ENCODE measurements around the gene CASZ1. TPM values are rescaled to one million over a fixed set of nuclear protein-coding genes. Genes with fewer than 3 reads are reported as not detected.
A peak's percentile ranks its signal among the peaks of the same experiment; 100 is the strongest.

Gene CASZ1
- total RNA-seq, 1 donor from 2014 or later, result 50.3 TPM

- intact Hi-C loops (cut with DNase I), result no loop called here
- no peak for ATAC-seq (ENCODE audit: poor library complexity)
- peak; percentile 12 for DNase-seq
Measured at GRCh38 chr1:10630661-10631120, 165.8 kb downstream of the CASZ1 start.

- intact Hi-C loops (cut with DNase I), result no loop called here
- DNase-seq, result peak; percentile 33
- ATAC-seq (ENCODE audit: poor library complexity), result no peak
Measured at GRCh38 chr1:10629816-10630571, 166.5 kb downstream of the CASZ1 start.

- intact Hi-C loops (cut with DNase I), result no loop called here
- peak; percentile 30 for DNase-seq
- peak; percentile 3 for ATAC-seq (ENCODE audit: poor library complexity)
Measured at GRCh38 chr1:10629091-10629815, 167.2 kb downstream of the CASZ1 start.

- DNase-seq, result peak; percentile 83
- intact Hi-C loops (cut with DNase I), result no loop called here
- peak; percentile 89 for ATAC-seq (ENCODE audit: poor library complexity)
Measured at GRCh38 chr1:10628685-10629084, 167.8 kb downstream of the CASZ1 start.

GRCh38 chr1:10626791-10627410 is 169.5 kb downstream of the CASZ1 start:
- intact Hi-C loops (cut with DNase I), result no loop called here
- DNase-seq (peak; percentile 15), ATAC-seq (ENCODE audit: poor library complexity) (no peak)

- DNase-seq (peak; percentile 10), ATAC-seq (ENCODE audit: poor library complexity) (no peak)
- intact Hi-C loops (cut with DNase I), result no loop called here
Measured at GRCh38 chr1:10626131-10626731, 170.2 kb downstream of the CASZ1 start.

- ATAC-seq (ENCODE audit: poor library complexity), result no peak
- intact Hi-C loops (cut with DNase I), result no loop called here
- DNase-seq, result peak; percentile 10
Measured at GRCh38 chr1:10625554-10625953, 170.9 kb downstream of the CASZ1 start.

GRCh38 chr1:10625076-10625475 is 171.4 kb downstream of the CASZ1 start:
- intact Hi-C loops (cut with DNase I), result no loop called here
- peak; percentile 29 for DNase-seq
- ATAC-seq (ENCODE audit: poor library complexity), result no peak

GRCh38 chr1:10624256-10625050 is 172.0 kb downstream of the CASZ1 start:
- DNase-seq (peak; percentile 33), ATAC-seq (ENCODE audit: poor library complexity) (no peak)
- intact Hi-C loops (cut with DNase I), result no loop called here

GRCh38 chr1:10623686-10624145 is 172.7 kb downstream of the CASZ1 start:
- no peak for ATAC-seq (ENCODE audit: poor library complexity)
- DNase-seq, result peak; percentile 18
- intact Hi-C loops (cut with DNase I), result no loop called here

GRCh38 chr1:10622910-10623685 is 173.3 kb downstream of the CASZ1 start:
- DNase-seq, result peak; percentile 25
- no peak for ATAC-seq (ENCODE audit: poor library complexity)
- intact Hi-C loops (cut with DNase I), result no loop called here

GRCh38 chr1:10621906-10622305 is 174.5 kb downstream of the CASZ1 start:
- ATAC-seq (ENCODE audit: poor library complexity) (no peak), DNase-seq (peak; percentile 24)
- intact Hi-C loops (cut with DNase I), result no loop called here

GRCh38 chr1:10620776-10621175 is 175.7 kb downstream of the CASZ1 start:
- intact Hi-C loops (cut with DNase I), result no loop called here
- no peak for ATAC-seq (ENCODE audit: poor library complexity)
- DNase-seq, result peak; percentile 10

GRCh38 chr1:10617931-10618885 is 178.2 kb downstream of the CASZ1 start:
- ATAC-seq (ENCODE audit: poor library complexity) (no peak), DNase-seq (peak; percentile 27)
- intact Hi-C loops (cut with DNase I), result no loop called here

GRCh38 chr1:10617318-10617717 is 179.1 kb downstream of the CASZ1 start:
- DNase-seq (no peak), ATAC-seq (ENCODE audit: poor library complexity) (no peak)
- intact Hi-C loops (cut with DNase I), result no loop called here

- DNase-seq (no peak), ATAC-seq (ENCODE audit: poor library complexity) (no peak)
- intact Hi-C loops (cut with DNase I), result no loop called here
Measured at GRCh38 chr1:10616696-10617095, 179.8 kb downstream of the CASZ1 start.

Measured in Right ventricle myocardium superior (tissue), 1 donor.